ENCODE results near the gene DOCK2. TPM values are rescaled to one million over a fixed set of nuclear protein-coding genes. Genes with fewer than 3 reads are reported as not detected.
A peak's percentile ranks its signal among the peaks of the same experiment; 100 is the strongest.

The DOCK2 gene
- total and polyA plus RNA-seq, 2 donors (not counting 1 experiment from before 2014, with no cell fraction given): 112 to 330 TPM

DNA sequence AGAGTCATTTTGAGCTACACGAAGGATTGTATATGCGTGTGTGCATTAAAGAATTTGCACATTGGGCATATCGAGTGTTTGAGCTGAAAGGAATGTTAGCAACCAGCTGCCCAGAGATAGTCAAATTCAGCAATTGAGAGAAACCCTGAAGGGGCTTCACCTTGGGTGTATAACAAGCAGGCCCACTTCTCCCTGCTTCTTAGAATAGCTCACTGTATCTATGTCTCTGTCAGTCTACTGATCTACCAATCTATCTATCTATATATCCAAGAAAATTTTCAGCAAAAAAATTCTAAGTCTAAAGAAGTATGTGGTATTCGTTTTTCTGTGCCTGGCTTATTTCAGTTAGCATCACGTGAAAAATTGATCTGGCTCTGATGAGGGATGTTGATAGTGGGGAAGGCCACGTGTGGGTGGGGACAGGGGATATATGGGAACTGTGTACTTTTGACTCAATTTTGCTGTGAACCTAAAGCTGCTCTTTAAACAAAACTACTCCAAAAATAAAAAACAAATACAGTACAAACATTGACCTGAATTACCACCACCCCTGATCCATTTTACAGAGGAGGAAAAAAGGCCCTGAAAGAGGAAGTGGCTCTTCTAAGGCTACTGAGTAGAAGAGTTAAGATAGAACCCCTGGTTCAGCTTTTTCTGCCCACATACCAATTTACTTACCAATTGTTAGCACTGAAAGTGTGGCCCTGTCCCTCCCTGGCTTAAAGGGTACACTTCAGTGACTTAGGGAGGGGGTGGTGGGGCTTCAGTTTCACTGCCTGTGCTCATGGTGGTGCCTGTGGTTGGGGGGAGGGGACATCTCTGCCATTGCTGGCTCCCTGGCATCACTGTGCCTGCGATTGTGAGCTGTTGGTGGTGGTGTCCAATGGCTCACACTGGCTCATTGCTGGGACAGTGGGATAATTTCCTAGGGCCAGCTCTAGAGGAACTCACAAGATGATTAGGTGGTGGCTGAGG lies 141.8 kb downstream of the DOCK2 start:
- Histone ChIP-seq H3K27ac (ENCODE audit: low read length in 2 of 2) (peak overlapping the region in 1 of 2 donors; percentile 39), H3K27me3 (replicated peaks in 1 of 4; ENCODE audit: control extremely low read depth in 1 of 4, control insufficient read depth in 3 of 4, insufficient read depth in 4 of 4, low read length in 3 of 4) (no peaks in the 10 kb centered on the region), H4K20me1 (ENCODE audit: control insufficient read depth, insufficient read depth, low read length, poor library complexity, severe bottlenecking) (peaks cover 15% of the 10 kb centered on the region), H2AFZ (ENCODE audit: insufficient read depth, low read depth, low read length, poor library complexity, severe bottlenecking) (no peak overlapping the region), H3K36me3 (replicated peaks in 1 of 2; ENCODE audit: control extremely low read depth in 1 of 2, control insufficient read depth in 1 of 2, extremely low read depth in 1 of 2, insufficient read depth in 2 of 2, low read length in 1 of 2) (peaks cover 19 to 43% of the 10 kb centered on the region in 2 experiments), H3K9me3 (ENCODE audit: control extremely low read depth in 1 of 3, control insufficient read depth in 2 of 3, insufficient read depth in 1 of 3, low read length in 2 of 3) (no peaks in the 10 kb centered on the region), H3K4me2 (replicated peaks; ENCODE audit: low read depth, low read length, poor library complexity, severe bottlenecking) (no peak overlapping the region), H3K4me3 (ENCODE audit: control extremely low read depth in 1 of 5, extremely low read depth in 1 of 5, insufficient read depth in 1 of 5, low read depth in 2 of 5, low read length in 4 of 5) (no peak overlapping the region), H3K9ac (ENCODE audit: low read length) (peak overlapping the region; percentile 18), H3K4me1 (ENCODE audit: control insufficient read depth in 2 of 2, insufficient read depth in 2 of 2, low read length in 2 of 2) (peaks cover 17 to 20% of the 10 kb centered on the region in 2 donors), H3K79me2 (ENCODE audit: control insufficient read depth, insufficient read depth, low read length) (peaks cover 11% of the 10 kb centered on the region)
- Mint-ChIP-seq H3K27ac (peak overlapping the region; percentile 70), H3K4me3 (peak overlapping the region; percentile 55), H3K4me1 (peaks cover 29% of the 10 kb centered on the region), H3K9me3 (ENCODE audit: insufficient read depth) (no peaks in the 10 kb centered on the region), H3K27me3 (no peaks in the 10 kb centered on the region)
- ChIA-PET POLR2A (interaction anchor here (0.7 kb wide), 1 partner anchor 165 kb away, joined by 4 read pairs; no protein-coding TSS in a partner anchor), CTCF (interaction anchor here (0.9 to 1.3 kb wide), 2 partner anchors 10 to 19 kb away, joined by 3 to 4 read pairs; no protein-coding TSS in a partner anchor)
- TF ChIP-seq, protein P1, sequence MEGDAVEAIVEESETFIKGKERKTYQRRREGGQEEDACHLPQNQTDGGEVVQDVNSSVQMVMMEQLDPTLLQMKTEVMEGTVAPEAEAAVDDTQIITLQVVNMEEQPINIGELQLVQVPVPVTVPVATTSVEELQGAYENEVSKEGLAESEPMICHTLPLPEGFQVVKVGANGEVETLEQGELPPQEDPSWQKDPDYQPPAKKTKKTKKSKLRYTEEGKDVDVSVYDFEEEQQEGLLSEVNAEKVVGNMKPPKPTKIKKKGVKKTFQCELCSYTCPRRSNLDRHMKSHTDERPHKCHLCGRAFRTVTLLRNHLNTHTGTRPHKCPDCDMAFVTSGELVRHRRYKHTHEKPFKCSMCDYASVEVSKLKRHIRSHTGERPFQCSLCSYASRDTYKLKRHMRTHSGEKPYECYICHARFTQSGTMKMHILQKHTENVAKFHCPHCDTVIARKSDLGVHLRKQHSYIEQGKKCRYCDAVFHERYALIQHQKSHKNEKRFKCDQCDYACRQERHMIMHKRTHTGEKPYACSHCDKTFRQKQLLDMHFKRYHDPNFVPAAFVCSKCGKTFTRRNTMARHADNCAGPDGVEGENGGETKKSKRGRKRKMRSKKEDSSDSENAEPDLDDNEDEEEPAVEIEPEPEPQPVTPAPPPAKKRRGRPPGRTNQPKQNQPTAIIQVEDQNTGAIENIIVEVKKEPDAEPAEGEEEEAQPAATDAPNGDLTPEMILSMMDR (IDR thresholded peaks at IDR 0.05): no peak
- peak; percentile 44 for DNase-seq
- ATAC-seq (ENCODE audit: low read depth): peak; percentile 77
- WGBS (ENCODE audit: insufficient coverage): 74% methylated on average over 5 of the region's 7 CpGs
- intact Hi-C loops (cut with micrococcal nuclease): no loop called here
